MV-4-11 (cell line): Measurements from ENCODE around the gene KDF1.

Experiments
- DNase-seq: peaks from one replicate; lab custom pipeline; 2025; lab: John Stamatoyannopoulos, UW

Gene KDF1

DNA sequence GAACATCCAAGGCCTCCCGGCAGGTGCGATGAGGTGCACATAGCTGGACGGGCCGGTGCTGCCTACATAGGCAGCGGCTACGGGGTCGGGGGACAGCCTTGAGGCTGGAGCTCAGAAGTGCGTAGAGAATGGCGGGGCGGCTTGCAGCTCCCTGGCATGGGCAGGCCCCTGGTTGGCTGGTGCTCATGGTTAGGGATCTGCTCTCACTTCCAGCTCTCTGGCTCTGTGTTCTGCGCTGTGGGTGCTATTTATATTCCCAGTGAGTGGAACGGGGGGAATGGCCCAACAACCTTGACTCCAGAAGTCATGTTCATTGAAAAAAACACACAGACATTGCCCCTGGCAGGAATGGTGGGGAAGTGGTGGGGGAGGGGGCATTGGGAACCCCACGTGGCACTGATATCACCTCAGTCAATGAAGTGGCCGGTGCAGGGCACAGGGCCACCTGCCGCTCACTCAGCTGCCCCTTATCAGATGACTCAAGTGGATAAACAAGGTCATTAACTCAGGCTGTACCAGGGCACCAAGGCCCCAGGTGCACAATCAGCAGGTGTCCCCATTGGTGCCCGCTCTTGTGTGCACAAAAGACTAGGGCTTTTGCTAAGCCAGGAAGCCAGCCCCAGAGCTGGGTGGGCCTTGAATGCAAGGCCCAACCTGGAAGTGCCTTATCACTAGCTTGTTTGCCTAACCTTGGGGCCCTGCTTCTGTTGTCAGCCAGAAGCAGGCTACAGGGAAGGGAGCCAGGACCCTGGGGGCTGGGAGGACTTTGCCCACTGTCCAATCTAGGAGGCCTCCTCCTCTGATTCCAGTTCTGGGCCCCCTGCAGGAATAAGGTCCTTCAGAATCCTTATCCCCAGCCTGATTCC is 46.3 kb downstream of the KDF1 start, which contains the start of gene NR0B2:
Gene NR0B2 (minus strand): TSS at position 222 of the 866 bp plus-strand sequence. CDS start 35 bp downstream, at position 187.
- DNase-seq, result no peak

DNA sequence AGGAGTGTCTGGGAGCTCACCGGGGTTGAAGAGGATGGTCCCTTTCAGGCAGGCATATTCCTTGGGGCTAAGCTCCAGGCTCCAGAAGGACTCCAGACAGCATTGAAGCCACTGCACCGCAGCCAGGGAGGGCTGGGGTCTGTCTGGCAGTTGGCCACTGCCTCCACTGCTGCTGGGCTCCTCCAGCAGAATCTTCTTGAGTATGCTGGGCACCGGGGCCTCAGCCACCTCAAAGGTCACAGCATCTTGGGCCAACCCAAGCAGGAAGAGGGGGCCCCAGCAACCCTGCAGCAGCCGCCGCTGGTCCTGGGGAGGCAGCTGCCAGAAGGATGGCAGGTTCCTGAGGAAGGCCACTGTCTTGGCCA is 46.9 kb downstream of the KDF1 start:
- no peak for DNase-seq

DNA sequence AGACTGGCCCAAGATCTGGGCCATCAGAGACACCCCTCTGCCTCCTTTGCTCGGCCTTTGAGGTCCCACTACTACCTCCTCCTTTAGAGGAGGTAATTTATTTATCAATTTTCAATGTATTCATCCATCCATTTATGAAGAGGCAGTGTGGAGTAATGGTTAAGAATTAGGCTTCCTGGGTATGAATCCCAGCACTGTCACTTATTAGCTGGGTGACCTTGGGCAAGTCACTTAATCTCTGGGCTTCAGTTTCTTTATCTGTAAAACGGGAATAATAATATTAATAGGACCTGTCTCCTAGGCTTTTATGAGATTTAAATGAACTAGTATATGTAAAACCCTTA is 48.1 kb downstream of the KDF1 start:
- no peak for DNase-seq

DNA sequence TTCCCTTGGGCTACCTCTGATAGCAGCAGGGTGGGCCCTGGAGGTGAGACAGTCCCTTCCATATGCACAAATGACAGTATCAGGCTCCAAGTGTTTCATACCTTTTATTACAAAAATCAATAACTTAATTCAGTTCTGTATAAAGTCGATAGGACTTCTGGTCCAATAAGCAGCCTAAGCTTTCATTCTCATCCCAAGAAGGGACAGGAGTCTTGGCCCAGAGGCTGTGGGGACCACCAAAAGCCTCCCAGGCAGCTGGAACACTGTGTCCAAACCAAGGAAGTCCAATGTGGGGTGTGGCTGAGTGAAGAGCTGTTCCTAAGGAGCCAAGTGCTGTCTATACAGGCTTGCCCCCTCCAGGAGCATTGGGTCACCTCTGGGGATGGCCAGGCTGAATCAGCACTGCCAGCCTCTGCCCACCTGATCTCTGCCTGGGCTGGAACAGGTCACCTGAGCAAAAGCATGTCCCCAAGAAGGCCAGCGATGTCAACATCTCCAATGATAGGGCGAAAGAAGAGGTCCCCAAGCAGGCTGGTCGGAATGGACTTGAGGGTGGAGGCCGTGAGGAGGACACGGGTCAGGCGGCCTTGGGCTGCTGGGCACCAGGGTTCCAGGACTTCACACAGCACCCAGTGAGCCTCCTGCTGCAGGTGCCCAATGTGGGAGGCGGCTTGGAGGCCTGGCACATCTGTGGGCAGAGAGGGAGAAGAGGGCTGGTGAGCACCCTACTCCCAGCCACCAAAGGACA is 48.7 kb downstream of the KDF1 start:
- DNase-seq, result no peak

DNA sequence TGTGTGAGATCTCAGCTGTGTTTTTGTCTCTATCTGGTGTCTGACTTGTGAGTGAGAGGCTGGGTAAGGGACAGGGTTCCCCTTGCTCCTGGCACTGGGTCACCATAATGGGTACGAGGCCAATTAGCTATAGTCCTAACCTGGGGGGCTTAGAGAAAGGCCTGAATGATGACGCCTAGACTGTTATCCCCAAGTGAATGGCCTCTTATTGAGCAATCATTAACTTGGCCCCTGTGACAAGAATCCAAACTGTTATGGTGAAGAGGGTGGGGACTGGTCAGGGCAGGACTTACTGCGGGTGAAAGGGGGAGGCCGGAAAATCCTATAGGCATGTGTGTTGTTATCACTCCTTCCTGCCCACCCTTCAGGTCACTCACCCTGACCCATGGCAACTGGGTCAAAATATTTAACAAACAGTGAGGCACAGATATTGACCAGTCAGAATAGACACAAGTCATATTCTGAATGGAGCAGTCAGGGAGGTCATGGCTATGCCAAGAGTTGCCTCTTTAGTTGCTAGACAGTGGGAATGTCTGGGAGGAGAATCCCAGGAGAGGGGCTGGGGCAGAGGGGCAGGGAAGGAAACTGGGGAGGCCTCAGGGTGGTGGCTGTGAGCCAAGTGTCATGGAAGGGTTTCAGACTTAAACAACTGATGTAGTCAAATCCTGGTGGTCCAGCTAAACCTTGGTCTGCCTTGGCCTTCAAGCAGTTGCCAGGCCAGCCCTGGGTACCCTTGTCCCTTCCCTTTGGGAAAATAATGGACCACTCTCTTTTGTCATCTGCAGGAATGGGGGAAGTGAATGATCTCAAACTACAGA is 49.7 kb downstream of the KDF1 start:
- no peak for DNase-seq

DNA sequence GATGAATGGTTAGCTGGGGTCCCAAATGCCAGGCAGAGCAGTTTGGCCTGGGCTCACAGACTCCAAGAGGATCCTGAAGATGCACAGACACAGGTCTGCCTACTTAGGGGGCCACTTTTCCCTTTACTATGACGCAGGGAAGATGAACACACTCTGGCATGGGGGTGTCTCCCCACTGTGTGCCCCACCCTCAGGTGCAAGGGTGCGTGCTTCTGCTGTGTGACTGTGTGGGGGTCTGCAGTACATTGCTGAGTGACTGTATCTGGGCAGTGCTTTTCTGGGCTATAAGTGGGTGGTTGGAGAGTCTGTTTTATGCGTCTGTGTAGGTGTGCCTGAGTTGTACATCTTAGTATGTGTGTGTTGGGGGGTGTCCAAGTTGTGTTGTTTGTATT is 50.3 kb downstream of the KDF1 start:
- no peak for DNase-seq

DNA sequence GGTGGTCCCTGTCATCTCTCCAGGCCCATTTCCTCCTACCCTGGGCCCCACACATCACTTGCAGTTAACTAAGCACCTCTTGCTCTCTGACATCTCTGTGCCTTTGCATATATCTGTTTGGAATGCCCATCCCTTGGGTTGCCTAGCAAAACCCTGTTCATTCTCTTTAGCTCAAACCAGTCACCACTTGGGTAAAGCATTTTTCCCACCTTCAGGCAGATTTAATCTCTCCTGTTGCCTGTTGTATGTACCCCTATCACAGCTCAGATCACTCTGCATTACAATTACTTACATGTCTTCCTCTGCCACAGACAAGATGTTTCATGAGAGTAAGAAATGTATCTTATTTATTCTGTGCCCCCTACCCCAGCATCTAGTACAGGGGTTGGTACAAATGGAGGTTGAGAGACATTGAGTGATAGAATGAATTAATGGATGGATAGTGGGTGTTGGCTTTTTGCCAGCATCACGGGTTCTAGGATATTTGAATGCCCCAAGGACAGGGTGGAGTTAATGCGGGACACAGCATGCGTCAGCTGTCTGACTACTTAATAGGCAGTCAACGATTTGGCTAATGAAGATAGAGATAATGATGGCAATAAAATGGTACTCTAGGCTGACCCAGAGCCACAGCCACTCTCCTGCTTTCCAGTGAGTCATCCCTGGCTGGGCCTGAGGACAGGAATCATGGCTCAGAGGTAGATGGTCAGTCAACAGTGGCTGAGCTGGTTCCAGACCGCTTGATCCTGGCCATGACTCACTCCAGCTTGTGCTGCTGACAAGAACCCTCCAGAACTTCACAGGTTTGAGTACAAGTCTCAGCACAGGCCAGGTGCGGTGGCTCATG is 53.0 kb downstream of the KDF1 start:
- no peak for DNase-seq

DNA sequence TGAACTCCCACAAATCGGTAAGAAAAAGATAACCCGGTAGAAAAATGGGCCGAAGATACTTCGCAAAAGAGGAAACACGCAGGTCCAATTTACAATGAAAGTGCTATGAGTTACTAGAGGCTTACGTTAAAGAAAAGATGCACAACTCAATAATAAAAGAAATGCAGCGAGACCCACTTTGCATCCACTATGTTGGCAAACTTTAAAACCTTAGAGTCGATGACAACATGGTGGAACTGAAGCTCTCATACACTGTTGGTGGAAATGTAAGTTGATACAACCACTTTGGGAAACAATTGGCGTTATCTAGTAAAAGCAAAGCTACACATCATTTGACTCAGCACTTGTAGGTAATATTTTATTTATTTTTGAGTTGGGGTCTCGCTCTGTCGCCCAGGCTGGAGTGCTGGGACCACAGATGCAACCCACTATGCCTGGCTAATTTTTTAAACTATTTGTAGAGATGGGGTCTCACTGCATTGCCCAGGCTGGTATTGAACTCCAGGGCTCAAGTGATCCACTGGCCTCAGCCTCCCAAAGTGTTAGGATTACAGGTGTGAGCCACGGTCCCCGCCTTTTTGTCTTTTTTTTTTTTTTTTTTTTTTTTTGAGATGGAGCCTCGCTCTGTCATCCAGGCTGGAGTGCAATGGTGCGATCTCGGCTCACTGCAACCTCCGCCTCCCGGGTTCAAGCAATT is 59.3 kb downstream of the KDF1 start:
- DNase-seq, result no peak

DNA sequence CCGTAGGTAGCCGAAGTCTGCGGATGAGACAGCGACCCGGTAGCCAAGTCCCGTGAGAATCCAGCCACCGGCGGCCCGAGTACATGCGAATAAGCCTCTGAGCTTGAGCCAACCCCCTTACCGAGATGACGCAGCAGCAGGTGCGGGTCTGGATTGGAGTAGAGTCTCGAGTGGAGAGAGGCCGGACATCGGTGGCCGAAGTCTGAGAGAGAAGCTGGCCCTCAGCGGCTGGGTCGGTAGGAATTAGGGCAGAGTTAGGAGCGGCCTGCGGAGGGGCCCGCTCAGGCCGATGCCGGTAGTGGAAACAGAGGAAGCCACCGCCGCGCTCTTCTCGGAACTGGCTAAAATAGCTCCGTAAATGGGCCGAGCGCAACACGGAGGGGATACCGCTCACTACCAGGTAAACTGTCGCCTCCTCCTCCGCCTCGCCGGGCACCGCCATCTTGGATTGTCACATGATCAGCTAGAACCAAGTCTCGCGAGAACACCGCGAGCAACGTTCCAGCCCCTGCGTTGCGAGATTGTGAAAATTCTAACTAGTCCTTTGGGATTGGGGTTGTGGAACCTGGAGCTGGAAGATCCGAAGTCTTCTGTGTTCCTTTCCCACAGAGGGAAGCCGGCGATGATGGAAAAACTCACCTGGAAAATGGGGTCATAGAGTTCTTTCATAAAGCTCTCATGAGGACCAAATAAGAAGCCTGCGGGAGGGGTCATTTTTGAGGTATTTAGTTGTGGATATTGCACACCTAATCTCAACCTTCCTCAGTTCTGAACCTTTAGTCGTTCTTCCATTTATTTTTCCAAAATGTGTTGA is 60.1 kb downstream of the KDF1 start, which contains the start of gene GPATCH3:
Gene GPATCH3 (minus strand): TSS at position 467 of the 814 bp plus-strand sequence. CDS start 25 bp downstream, at position 442.
- peak; percentile 78 for DNase-seq
